Caco-2 (cell line): Measurements from ENCODE around the gene SRD5A3. TPM values are rescaled to one million over a fixed set of nuclear protein-coding genes. Genes with fewer than 3 reads are reported as not detected.
A peak's percentile ranks its signal among the peaks of the same experiment; 100 is the strongest.

Source experiments
- BruUV-seq: library from RNA; stranded (reverse); fragments of 400-500 nt; replicated peaks from 2 replicates; lab custom pipeline; 2021; lab: Mats Ljungman, UMichigan
- CTCF ChIA-PET: fragments of 300-600 bp; sonication (Branson Sonifier 250); formaldehyde crosslinking; loops from one replicate; lab custom pipeline; 2022; ENCODE audit warnings: antibody characterized with exemption; lab: Charles Lee
- POLR2A ChIA-PET: fragments of 300-600 bp; sonication (Branson Sonifier 250); formaldehyde crosslinking; loops from one replicate; lab custom pipeline; 2022; ENCODE audit warnings: antibody characterized with exemption; lab: Charles Lee
- DNase-seq, 2 experiments: peaks; one replicate each; pipeline versions ENCODE4 v3.0.0 to v3.0.0-alpha.2; 2020 to 2022
- H3K27me3 ChIP-seq: replicated peaks from 2 replicates; pipeline ENCODE4 v1.6.0; 2011; ENCODE audit warnings: low read length; ENCODE audit not compliant: control insufficient read depth, insufficient read depth
- H3K36me3 ChIP-seq: 2 replicates; pipeline ENCODE4 v1.5.1; 2011; ENCODE audit warnings: low read length; ENCODE audit not compliant: control insufficient read depth, insufficient read depth
- H3K4me1 ChIP-seq: fragments of 250-450 bp; sonication (Bioruptor Pico); 2 replicates; pipeline ENCODE4 v1.5.1; 2020; ENCODE audit warnings: mild to moderate bottlenecking
- H3K4me3 ChIP-seq: 2 replicates; pipeline ENCODE4 v1.5.1; 2011; ENCODE audit warnings: low read depth, mild to moderate bottlenecking, control low read depth, low read length
- H3K9me3 ChIP-seq: fragments of 250-450 bp; sonication (Bioruptor Pico); 2 replicates; pipeline ENCODE4 v1.5.1; 2020; ENCODE audit warnings: mild to moderate bottlenecking, moderate library complexity
- H3K27ac Mint-ChIP-seq: one replicate; pipeline ENCODE4 v1.8.0; 2022; ENCODE audit warnings: mixed read lengths; ENCODE audit not compliant: unreplicated experiment
- H3K27me3 Mint-ChIP-seq: one replicate; pipeline ENCODE4 v1.8.0; 2022; ENCODE audit warnings: mixed read lengths; ENCODE audit not compliant: insufficient read depth, unreplicated experiment
- H3K36me3 Mint-ChIP-seq: one replicate; pipeline ENCODE4 v1.8.0; 2022; ENCODE audit warnings: mild to moderate bottlenecking, mixed read lengths; ENCODE audit not compliant: insufficient read depth, unreplicated experiment
- H3K4me1 Mint-ChIP-seq: one replicate; pipeline ENCODE4 v1.8.0; 2022; ENCODE audit warnings: low read depth, mixed read lengths; ENCODE audit not compliant: unreplicated experiment
- H3K4me3 Mint-ChIP-seq: one replicate; pipeline ENCODE4 v1.8.0; 2022; ENCODE audit warnings: mild to moderate bottlenecking, moderate library complexity, mixed read lengths; ENCODE audit not compliant: unreplicated experiment
- H3K9me3 Mint-ChIP-seq: one replicate; pipeline ENCODE4 v1.8.0; 2022; ENCODE audit warnings: mixed read lengths; ENCODE audit not compliant: unreplicated experiment
- intact Hi-C: fragments of 100-400 bp; cut with micrococcal nuclease; formaldehyde crosslinking; loops from one replicate; pipeline ENCODE4 v1.10.0; 2022; ENCODE audit not compliant: unreplicated experiment
- total RNA-seq: library from RNA; stranded (reverse); gene quantifications from 2 replicates; pipeline ENCODE4 v1.2.3, GENCODE V29; 2022
- TF ChIP-seq, protein P1 (sequence below), 2 experiments: fragments of 200-600 bp in 1 of 2; IDR thresholded peaks; 1 replicate in 1 of 2; 2 replicates in 1 of 2; pipeline versions ENCODE4 v1.5.1 to v1.8.0; 2011 to 2022; ENCODE audit warnings: antibody characterized with exemption in 1 of 2, control low read depth in 1 of 2, inconsistent platforms in 1 of 2, low read depth in 1 of 2, low read length in 1 of 2, mild to moderate bottlenecking in 1 of 2, moderate library complexity in 1 of 2; ENCODE audit not compliant: insufficient read depth in 1 of 2, severe bottlenecking in 1 of 2, unreplicated experiment in 1 of 2

SRD5A3 gene
- total RNA-seq, 1 experiment from 2014 or later = 22.6 TPM

- H3K36me3 Mint-ChIP-seq = peaks cover 11% of the 10 kb centered on the region
- CTCF ChIA-PET = no interaction called here
- intact Hi-C loops = no loop called here
- TF ChIP-seq, protein P1, sequence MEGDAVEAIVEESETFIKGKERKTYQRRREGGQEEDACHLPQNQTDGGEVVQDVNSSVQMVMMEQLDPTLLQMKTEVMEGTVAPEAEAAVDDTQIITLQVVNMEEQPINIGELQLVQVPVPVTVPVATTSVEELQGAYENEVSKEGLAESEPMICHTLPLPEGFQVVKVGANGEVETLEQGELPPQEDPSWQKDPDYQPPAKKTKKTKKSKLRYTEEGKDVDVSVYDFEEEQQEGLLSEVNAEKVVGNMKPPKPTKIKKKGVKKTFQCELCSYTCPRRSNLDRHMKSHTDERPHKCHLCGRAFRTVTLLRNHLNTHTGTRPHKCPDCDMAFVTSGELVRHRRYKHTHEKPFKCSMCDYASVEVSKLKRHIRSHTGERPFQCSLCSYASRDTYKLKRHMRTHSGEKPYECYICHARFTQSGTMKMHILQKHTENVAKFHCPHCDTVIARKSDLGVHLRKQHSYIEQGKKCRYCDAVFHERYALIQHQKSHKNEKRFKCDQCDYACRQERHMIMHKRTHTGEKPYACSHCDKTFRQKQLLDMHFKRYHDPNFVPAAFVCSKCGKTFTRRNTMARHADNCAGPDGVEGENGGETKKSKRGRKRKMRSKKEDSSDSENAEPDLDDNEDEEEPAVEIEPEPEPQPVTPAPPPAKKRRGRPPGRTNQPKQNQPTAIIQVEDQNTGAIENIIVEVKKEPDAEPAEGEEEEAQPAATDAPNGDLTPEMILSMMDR (IDR thresholded peaks at IDR 0.05; ENCODE audit: insufficient read depth in 1 of 2, low read depth in 1 of 2, low read length in 1 of 2, severe bottlenecking in 1 of 2, unreplicated experiment in 1 of 2) = no peak
- no peaks in the 10 kb centered on the region for H3K36me3 ChIP-seq
- H3K4me3 ChIP-seq = no peak overlapping the region
- H3K9me3 ChIP-seq = no peaks in the 10 kb centered on the region
- H3K27me3 ChIP-seq = no peaks in the 10 kb centered on the region
- H3K4me1 Mint-ChIP-seq = peaks cover 11% of the 10 kb centered on the region
- no peaks in the 10 kb centered on the region for H3K27me3 Mint-ChIP-seq
- BruUV-seq = no TSS peak
- POLR2A ChIA-PET = no interaction called here
- no peak for DNase-seq
- peaks cover 7% of the 10 kb centered on the region; the same call in 1 of the 2 replicates for H3K4me1 ChIP-seq
- no peaks in the 10 kb centered on the region for H3K9me3 Mint-ChIP-seq
- H3K4me3 Mint-ChIP-seq = no peak overlapping the region
- no peak overlapping the region for H3K27ac Mint-ChIP-seq
Observed at GRCh38 chr4:55354648-55355047, 8.6 kb downstream of the SRD5A3 start.

DNA sequence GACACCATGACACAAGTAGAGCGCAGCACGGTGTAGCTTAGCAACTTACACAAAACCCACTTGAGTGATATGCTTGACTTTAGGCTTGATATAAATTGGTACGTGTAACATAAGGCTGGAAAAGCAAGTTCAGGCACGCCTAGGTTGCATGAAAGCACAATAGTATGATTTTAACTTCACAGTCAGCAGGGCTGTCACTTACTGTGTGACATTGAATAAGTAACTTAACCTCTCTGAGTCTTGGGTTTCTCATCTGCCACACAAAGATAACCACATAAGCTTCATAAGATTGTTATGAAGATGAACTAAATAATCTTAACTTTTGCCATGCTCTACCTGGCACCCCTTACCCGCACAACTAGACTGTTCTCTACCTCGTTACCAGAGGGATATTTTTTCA lies 9.5 kb downstream of the SRD5A3 start:
- CTCF ChIA-PET = interaction anchor here (1.5 kb wide), 1 partner anchor 9 kb away, joined by 4 read pairs; the partner anchor contains the start of gene SRD5A3
- H3K27me3 ChIP-seq = no peaks in the 10 kb centered on the region
- Mint-ChIP-seq H3K9me3 (no peaks in the 10 kb centered on the region), H3K27me3 (no peaks in the 10 kb centered on the region), H3K27ac (no peak overlapping the region), H3K36me3 (peaks cover 11% of the 10 kb centered on the region), H3K4me3 (no peak overlapping the region), H3K4me1 (peaks cover 11% of the 10 kb centered on the region)
- POLR2A ChIA-PET = no interaction called here
- H3K9me3 ChIP-seq = no peaks in the 10 kb centered on the region
- H3K4me3 ChIP-seq = no peak overlapping the region
- intact Hi-C loops = no loop called here
- no peaks in the 10 kb centered on the region for H3K36me3 ChIP-seq
- peaks cover 7% of the 10 kb centered on the region; the same call in 1 of the 2 replicates for H3K4me1 ChIP-seq
- TF ChIP-seq, protein P1 (IDR thresholded peaks at IDR 0.05; ENCODE audit: insufficient read depth in 1 of 2, low read depth in 1 of 2, low read length in 1 of 2, severe bottlenecking in 1 of 2, unreplicated experiment in 1 of 2) = no peak
- DNase-seq = no peak
- BruUV-seq = no TSS peak

GRCh38 chr4:55356991-55357461 lies 11.0 kb downstream of the SRD5A3 start:
- Mint-ChIP-seq H3K27ac (peak overlapping the region; percentile 67), H3K4me3 (no peak overlapping the region), H3K27me3 (no peaks in the 10 kb centered on the region), H3K4me1 (peaks cover 11% of the 10 kb centered on the region), H3K9me3 (no peaks in the 10 kb centered on the region), H3K36me3 (peaks cover 11% of the 10 kb centered on the region)
- peaks cover 10% of the 10 kb centered on the region; the same call in 1 of the 2 replicates for H3K4me1 ChIP-seq
- BruUV-seq = no TSS peak
- DNase-seq = peak; percentile 38 to 39
- no peaks in the 10 kb centered on the region for H3K27me3 ChIP-seq
- H3K36me3 ChIP-seq = no peaks in the 10 kb centered on the region
- H3K4me3 ChIP-seq = no peak overlapping the region
- POLR2A ChIA-PET = no interaction called here
- CTCF ChIA-PET = interaction anchor here (1.5 kb wide), 1 partner anchor 11 kb away, joined by 4 read pairs; the partner anchor contains the start of gene SRD5A3
- intact Hi-C loops = no loop called here
- TF ChIP-seq, protein P1 (IDR thresholded peaks at IDR 0.05; ENCODE audit: insufficient read depth in 1 of 2, low read depth in 1 of 2, low read length in 1 of 2, severe bottlenecking in 1 of 2, unreplicated experiment in 1 of 2) = no peak
- no peaks in the 10 kb centered on the region for H3K9me3 ChIP-seq
